NCI-H345 treated with DMSO at 0.1 percent for 48 hours (cell line): ENCODE measurements around the gene HNF4A.

Source experiments
- DNase-seq: peaks from one replicate; lab custom pipeline; 2025; ENCODE audit not compliant: unreplicated experiment; lab: John Stamatoyannopoulos, UW

The HNF4A gene

GRCh38 chr20:44423480-44423879 lies 68.0 kb downstream of the HNF4A start:
- DNase-seq = no peak

GRCh38 chr20:44424039-44424495 lies 68.6 kb downstream of the HNF4A start:
- DNase-seq = no peak

DNA sequence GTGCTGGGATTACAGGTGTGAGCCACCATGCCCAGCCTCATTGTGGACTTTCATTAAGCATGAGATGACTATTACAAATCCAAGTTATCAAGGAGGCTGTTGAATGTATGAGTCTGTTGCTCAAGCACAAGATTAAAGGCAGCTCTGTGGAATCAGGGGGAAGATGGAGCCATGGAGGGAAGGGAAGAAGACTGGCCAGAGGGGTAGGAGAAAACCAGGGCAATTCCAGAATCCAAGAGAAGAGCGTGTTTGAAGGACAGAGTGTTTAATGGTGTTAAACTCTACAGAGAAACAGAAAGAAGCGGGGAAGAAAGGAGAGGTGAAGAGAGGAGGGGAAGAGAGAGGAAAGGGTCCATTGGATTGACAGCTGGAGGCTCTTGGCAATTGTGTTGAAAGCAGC lies 70.4 kb downstream of the HNF4A start:
- no peak for DNase-seq

- DNase-seq = no peak
Observed at GRCh38 chr20:44426879-44427790, 71.6 kb downstream of the HNF4A start.

DNA sequence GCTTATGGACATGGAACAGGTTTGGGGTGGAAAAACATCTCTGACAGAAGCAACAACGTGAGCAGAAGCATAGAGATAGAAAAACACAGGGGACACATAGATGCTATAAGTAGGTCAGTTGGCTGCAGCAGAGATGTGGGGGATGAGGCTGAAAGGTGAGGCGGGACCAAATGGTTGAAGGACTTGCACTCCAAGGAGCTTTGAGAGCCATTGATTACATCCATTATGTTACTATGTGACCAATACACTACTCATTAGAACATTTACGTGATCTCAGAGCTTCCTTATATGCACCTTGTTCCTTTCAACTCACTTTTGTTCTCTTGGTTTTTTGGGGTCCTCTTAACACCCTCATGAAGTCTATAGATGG lies 72.3 kb downstream of the HNF4A start:
- DNase-seq = no peak

- no peak for DNase-seq
Observed at GRCh38 chr20:44428174-44429016, 72.9 kb downstream of the HNF4A start.

DNA sequence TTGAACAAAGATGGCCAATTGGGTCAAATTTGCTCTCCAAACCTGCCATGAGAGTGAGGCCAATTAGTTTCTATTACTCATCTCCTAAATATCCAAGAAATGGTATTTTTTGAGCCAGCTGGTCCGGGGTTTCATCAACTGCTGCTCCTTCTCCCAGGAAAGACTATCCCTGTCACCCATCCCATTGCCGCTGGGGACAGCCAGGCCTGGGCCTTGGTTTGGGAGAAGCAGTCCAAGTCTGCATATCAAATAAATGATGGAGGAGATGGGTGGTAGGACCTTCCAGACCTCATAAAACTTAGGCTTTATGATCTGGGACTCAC lies 73.5 kb downstream of the HNF4A start:
- DNase-seq = no peak

DNA sequence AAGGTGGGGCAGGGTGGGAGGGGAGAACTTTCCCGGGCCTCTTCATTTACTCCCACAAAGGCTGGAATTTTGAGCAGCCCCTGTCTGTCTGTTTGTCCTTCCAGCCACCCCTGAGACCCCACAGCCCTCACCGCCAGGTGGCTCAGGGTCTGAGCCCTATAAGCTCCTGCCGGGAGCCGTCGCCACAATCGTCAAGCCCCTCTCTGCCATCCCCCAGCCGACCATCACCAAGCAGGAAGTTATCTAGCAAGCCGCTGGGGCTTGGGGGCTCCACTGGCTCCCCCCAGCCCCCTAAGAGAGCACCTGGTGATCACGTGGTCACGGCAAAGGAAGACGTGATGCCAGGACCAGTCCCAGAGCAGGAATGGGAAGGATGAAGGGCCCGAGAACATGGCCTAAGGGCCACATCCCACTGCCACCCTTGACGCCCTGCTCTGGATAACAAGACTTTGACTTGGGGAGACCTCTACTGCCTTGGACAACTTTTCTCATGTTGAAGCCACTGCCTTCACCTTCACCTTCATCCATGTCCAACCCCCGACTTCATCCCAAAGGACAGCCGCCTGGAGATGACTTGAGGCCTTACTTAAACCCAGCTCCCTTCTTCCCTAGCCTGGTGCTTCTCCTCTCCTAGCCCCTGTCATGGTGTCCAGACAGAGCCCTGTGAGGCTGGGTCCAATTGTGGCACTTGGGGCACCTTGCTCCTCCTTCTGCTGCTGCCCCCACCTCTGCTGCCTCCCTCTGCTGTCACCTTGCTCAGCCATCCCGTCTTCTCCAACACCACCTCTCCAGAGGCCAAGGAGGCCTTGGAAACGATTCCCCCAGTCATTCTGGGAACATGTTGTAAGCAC lies 74.1 kb downstream of the HNF4A start:
- no peak for DNase-seq

DNA sequence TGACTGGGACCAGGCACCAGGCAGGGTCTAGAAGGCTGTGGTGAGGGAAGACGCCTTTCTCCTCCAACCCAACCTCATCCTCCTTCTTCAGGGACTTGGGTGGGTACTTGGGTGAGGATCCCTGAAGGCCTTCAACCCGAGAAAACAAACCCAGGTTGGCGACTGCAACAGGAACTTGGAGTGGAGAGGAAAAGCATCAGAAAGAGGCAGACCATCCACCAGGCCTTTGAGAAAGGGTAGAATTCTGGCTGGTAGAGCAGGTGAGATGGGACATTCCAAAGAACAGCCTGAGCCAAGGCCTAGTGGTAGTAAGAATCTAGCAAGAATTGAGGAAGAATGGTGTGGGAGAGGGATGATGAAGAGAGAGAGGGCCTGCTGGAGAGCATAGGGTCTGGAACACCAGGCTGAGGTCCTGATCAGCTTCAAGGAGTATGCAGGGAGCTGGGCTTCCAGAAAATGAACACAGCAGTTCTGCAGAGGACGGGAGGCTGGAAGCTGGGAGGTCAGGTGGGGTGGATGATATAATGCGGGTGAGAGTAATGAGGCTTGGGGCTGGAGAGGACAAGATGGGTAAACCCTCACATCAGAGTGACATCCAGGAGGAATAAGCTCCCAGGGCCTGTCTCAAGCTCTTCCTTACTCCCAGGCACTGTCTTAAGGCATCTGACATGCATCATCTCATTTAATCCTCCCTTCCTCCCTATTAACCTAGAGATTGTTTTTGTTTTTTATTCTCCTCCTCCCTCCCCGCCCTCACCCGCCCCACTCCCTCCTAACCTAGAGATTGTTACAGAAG lies 75.0 kb downstream of the HNF4A start:
- no peak for DNase-seq

DNA sequence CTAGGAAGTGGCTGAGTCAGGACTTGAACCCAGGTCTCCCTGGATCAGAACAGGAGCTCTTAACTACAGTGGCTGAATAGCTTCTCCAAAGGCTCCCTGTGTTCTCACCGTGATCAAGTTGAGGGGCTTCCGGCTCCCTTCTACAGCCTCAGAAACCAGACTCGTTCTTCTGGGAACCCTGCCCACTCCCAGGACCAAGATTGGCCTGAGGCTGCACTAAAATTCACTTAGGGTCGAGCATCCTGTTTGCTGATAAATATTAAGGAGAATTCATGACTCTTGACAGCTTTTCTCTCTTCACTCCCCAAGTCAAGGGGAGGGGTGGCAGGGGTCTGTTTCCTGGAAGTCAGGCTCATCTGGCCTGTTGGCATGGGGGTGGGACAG lies 75.6 kb downstream of the HNF4A start:
- DNase-seq = no peak

DNA sequence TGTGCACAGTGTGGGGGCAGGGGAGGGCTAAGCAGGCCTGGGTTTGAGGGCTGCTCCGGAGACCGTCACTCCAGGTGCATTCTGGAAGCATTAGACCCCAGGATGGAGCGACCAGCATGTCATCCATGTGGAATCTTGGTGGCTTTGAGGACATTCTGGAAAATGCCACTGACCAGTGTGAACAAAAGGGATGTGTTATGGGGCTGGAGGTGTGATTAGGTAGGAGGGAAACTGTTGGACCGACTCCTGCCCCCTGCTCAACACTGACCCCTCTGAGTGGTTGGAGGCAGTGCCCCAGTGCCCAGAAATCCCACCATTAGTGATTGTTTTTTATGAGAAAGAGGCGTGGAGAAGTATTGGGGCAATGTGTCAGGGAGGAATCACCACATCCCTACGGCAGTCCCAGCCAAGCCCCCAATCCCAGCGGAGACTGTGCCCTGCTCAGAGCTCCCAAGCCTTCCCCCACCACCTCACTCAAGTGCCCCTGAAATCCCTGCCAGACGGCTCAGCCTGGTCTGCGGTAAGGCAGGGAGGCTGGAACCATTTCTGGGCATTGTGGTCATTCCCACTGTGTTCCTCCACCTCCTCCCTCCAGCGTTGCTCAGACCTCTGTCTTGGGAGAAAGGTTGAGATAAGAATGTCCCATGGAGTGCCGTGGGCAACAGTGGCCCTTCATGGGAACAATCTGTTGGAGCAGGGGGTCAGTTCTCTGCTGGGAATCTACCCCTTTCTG lies 76.2 kb downstream of the HNF4A start:
- no peak for DNase-seq

- no peak for DNase-seq
Observed at GRCh38 chr20:44432618-44433577, 77.4 kb downstream of the HNF4A start.

DNA sequence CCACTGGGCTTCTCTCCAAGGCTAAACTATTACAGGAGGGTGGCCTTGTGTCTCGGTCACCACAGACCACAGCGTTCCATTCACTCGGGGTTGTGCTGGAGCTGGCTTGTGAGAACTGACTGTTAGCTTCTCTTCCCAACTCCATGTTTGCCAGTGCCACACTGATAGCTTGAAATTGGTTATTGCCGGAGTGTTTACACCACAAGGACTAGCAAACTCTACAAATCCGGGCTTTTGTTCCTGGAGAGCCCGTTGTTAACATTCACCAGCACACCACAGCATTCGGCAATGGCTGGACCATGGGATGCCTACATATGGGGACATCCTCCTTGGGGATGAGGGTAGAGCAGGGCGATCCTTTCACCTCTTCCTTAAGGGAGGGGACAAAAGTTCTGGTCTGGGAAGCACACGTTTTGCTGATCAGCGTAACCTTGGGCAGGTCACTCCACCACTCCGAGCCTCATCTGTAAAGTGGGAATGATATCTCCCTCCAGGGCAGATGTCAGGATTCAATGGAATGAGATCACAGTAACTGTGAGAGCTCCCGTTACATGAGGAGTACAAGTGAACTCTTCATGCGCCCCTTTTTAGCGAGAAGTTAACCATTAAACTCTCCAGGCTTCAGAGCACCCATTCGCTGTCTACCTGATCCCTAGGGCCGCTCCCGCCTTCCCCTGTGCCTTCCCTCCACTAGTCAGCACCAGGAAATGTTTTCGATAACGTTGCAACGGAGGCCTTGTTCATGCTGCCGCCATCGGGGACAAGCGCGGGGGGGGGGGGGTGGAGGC lies 78.4 kb downstream of the HNF4A start:
- no peak for DNase-seq

DNA sequence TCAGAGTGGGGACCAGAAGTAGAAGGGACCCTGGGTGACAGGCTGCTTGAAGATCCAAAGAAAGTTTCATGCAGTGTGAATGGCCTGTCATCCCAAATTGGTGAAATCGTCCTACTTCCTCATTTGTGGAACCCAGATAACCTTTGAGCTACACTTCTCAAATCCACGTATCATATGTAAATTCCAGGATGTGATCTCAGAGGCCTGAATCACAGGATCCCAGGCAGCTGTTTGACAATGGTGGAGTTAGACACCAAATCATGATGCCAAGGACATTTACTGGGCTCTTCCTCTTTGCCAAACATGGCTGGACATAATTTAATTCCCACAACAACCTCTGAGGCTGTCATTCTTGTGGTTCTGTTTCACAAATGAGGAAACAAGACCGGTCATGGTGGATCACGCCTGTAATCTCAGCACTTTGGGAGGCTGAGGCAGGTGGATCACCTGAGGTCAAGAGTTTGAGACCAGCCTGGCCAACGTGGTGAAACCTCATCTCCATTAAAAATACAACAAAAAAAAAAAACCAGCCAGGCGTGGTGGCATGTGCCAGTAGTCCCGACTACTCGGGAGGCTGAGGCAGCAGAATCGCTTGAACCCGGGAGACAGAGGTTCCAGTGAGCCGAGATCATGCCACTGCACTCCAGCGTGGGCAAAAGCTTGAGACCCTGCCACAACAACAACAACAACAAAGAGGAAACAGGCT lies 80.3 kb downstream of the HNF4A start:
- DNase-seq = no peak

- no peak for DNase-seq
Observed at GRCh38 chr20:44436393-44436792, 80.9 kb downstream of the HNF4A start.

DNA sequence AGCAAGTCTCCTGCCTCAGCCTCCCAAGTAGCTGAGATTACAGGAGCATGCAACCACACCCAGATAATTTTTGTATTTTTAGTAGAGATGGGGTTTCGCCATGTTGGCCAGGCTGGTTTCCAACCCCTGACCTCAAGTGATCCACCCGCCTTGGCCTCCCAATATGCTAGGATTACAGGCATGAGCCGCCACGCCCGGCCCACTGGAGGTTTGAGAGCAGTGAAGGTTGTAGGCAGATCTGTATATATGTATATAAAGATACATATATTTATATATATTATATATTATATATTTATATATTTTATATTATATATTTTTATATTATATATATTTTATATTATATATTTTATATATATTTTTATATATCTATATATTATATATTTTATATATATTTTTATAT lies 82.0 kb downstream of the HNF4A start:
- DNase-seq = no peak

- DNase-seq = no peak
Observed at GRCh38 chr20:44438782-44439181, 83.3 kb downstream of the HNF4A start.
